GM19099 (cell line): ENCODE results near the gene THRAP3.

Experiments used
- POLR2A ChIP-seq: IDR thresholded peaks from 3 replicates; pipeline ENCODE4 v1.6.1; 2011; ENCODE audit warnings: low read depth; ENCODE audit not compliant: insufficient read length; ENCODE audit errors: extremely low read depth

The THRAP3 gene

GRCh38 chr1:36224537-36225282 is 467 bp downstream of the THRAP3 start:
- no peak for TF ChIP-seq POLR2A

DNA sequence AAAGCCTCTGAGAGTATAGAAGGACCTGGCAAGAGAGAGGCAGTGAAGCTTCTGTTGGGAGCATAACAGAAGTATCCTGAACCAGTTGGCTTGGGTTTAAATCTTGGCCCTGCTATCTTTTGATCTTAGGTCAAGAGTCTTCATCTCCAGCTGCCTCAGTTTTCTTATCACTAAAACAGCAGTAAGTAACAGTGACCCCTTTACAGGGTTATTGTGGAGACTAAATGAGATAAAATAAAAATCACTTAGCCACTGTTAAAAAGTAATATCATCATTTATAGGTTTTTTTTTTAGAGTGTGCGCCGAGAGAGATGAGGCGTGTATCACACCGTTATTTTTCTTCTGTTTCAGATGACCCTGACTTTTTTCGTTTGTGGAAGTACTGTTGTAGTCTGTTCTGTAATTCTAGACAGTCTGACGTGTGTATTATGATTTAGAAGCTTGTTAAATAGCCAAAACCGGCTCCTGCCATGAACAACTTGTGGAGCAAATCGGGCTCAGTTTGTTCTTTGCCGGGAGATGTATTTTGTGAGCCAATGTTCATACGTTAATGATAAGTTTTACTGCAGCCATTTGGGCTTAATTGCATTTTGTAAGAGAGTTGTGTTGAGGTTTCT is 1.1 kb downstream of the THRAP3 start:
- no peak for TF ChIP-seq POLR2A

DNA sequence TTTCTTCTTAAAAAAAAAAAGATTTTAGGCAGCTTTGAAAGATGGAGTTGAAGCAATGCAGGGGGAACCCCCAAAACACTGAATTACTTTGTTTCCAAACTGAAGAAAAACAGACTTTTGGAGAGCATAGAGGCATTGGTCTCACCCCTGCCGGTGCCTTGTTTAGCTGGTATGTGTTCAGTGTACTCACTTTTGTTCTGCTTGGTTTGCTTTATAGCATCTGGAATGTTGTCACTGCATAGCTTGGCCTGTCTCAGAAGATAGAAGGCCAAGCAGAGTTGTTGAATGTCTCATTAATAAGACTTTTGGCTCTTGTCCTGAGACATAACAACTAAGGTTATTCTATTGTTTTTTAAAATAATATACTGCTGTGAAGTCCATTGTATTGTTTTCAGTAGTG is 6.9 kb downstream of the THRAP3 start:
- TF ChIP-seq POLR2A, result no peak

DNA sequence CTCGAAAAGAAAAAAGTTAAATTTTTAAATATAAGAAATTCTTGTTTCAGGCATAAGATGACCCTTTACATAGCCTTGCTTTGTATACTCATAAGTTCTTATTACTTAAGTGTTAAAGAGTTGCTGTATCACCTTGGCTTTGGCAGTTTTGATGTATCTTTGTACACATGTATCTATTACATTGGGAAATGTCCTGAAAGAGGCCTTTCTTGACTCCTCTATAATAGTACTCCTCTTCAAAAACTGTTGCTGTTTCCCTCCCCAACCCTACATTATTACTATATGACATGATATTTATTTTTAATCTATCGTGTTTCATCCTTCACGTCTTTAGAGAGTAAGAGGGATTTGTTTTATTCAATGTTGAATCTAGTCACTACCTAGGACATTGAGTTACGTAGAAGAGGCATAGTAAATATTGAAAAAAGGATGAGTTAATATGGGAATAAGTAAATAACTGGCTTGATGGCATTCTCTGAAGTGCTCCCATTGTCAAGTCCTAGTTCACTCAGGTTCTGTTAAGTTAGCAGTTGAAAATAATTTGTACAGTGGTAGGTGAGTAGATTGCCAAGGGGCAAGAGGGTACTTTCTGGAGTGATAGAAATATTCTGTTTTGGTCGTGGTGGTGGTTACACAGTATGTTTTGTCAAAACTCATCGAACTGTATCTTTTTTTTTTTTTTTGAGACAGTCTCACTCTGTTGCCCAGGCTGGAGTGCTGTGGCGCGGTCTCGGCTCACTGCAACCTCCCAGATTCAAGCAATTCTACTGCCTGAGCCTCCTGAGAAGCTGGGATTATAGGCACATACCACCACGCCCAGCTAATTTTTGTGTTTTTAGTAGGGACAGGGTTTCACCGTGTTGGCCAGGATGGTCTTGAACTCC is 8.2 kb downstream of the THRAP3 start:
- TF ChIP-seq POLR2A, result no peak

GRCh38 chr1:36236302-36236701 is 12.1 kb downstream of the THRAP3 start:
- TF ChIP-seq POLR2A, result no peak

DNA sequence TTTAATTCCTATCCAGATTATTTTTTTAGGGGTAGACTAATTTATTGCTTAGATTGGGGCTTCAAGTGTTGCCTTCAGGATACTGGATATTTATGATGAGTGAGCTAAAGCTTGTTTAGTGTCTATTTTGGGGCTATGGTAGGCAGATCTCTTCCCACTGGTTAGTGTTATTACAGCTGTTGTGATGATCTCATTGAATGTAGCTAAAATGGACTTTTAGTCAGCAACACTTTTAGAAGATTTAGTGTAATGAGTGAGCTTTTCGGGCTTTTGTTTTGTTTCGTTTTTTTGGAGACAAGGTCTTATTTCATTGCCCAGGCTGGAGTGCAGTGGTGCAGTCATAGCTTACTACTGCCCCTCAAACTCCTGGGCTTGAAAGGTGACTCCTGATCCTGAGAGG is 14.2 kb downstream of the THRAP3 start:
- no peak for TF ChIP-seq POLR2A

- TF ChIP-seq POLR2A, result no peak
Observed at GRCh38 chr1:36239941-36240637, 15.8 kb downstream of the THRAP3 start.

DNA sequence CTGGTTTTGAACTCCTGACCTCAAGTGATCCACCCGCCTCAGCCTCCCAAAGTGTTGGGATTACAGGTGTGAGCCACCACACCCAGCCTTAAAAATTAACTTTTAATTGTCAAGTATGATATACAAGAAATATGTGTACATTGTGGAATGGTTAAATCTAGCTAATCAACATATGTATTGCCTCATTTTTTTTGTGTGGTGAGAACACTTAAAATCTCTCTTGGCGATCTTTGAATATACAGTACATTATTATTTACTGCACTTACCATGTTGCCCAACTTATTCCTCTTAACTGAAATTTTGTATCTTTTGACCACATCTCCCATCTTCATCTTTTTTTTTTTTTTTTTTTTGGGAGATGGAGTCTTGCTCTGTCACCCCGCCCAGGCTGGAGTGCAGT is 23.3 kb downstream of the THRAP3 start:
- no peak for TF ChIP-seq POLR2A

DNA sequence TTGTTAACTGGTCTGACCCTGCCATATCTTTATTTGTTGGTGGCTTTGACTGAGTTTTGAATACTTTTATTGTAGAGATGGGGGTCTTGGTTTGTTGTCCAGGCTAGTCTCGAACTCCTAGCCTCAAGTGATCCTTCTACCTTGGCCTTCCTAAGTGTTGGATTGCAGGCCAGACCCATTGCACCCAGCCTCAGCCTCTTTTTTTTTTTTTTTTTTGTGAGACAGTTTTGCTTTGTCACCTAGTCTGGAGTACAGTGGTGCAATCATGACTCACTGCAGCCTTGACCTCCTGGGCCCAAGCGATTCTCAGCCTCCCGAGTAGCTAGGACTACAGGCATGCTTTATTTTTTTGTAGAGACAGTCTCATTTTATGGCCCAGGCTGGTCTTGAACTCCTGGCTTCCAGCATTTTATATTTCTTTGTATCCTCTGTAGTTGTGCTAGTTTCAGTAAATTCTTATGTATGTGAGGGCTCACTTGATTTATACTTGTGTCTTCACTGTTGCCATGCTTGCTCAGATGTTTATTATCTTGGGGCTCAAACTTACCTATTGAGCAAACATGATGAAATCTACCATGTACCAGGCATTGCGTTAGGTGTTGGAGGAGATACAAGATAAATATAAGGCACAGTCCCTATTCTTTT is 24.1 kb downstream of the THRAP3 start:
- TF ChIP-seq POLR2A, result no peak

GRCh38 chr1:36251794-36252481 is 27.7 kb downstream of the THRAP3 start:
- no peak for TF ChIP-seq POLR2A

- TF ChIP-seq POLR2A, result no peak
Observed at GRCh38 chr1:36253161-36253862, 29.1 kb downstream of the THRAP3 start.

DNA sequence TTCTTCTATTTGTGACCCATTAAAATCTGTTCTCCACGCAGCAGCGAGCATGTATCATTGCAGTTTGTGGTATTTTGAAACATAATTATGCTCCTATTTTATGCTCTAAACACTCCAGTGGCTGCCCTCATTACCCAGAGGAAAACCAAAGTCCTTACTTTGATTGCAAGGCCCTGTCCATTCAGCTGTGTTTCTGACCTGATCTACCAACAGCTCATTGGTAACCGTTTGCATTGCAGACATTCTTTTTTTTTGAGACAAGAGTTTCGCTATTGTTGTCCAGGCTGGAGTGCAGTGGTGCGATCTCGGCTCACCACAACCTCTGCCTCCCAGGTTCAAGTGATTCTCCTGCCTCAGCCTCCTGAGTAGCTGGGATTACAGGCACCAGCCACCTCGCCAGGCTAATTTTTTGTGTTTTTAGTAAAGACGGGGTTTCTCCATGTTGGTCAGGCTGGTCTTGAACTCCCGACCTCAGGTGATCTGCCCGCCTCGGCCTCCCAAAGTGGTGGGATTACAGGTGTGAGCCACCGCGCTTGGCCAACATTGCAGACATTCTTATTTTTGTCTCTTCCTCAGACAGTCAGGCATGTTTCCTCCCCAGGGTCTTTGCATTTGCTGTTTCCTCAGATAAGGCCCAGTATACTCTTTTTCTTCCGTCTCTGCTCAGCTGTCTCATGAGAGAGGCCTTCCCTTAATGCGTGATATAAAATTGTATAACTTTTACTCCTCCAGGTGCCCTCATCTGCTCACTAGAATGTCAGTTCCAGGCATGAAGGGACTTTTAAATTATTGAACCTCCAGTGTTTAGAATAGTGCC is 32.5 kb downstream of the THRAP3 start:
- TF ChIP-seq POLR2A, result no peak

DNA sequence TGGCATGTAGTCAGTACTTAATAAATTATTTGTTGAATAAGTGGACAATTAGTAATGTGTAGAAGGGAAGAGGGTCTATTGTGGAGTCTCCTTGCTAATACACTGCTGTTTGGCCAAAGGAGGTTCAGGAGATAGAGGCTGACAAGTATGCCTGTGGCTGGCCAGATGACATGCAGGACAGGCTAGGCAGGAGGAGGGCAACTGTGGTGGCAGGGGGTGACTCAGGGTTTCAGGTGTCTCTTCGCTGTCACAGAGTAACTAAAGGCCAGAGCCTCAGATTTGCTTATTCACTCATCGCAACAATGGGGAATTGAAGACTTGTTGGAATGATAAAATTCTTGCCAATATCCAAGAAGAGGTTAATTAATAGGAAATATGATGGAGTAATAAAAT is 33.1 kb downstream of the THRAP3 start:
- no peak for TF ChIP-seq POLR2A

- no peak for TF ChIP-seq POLR2A
Observed at GRCh38 chr1:36258960-36259344, 34.7 kb downstream of the THRAP3 start.
